A673 (cell line): ENCODE data around the gene PRELID2. TPM values are rescaled to one million over a fixed set of nuclear protein-coding genes. Genes with fewer than 3 reads are reported as not detected.

Experiments used
- BruUV-seq: library from RNA; stranded (reverse); fragments of 400-500 nt; replicated peaks from 2 replicates; lab custom pipeline; 2021; lab: Mats Ljungman, UMichigan
- CTCF ChIA-PET: fragments of 300-600 bp; sonication (Branson Sonifier 250); formaldehyde crosslinking; loops from one replicate; lab custom pipeline; 2022; ENCODE audit warnings: antibody characterized with exemption; lab: Charles Lee
- POLR2A ChIA-PET: fragments of 300-600 bp; sonication (Branson Sonifier 250); formaldehyde crosslinking; loops from one replicate; lab custom pipeline; 2022; ENCODE audit warnings: antibody characterized with exemption; ENCODE audit not compliant: low non-redundant PET; lab: Charles Lee
- DNase-seq: peaks from one replicate; pipeline ENCODE4 v3.0.0-alpha.2; 2015; ENCODE audit warnings: low spot score
- H3K27ac ChIP-seq: fragments of 200-600 bp; sonication (generic); 2 replicates; pipeline ENCODE4 v1.5.1; 2016; ENCODE audit warnings: mixed run types, low read depth, mild to moderate bottlenecking, mixed read lengths, antibody characterized with exemption, low read length; ENCODE audit not compliant: poor library complexity, severe bottlenecking
- H3K27me3 ChIP-seq: fragments of 200-600 bp; sonication (generic); replicated peaks from 2 replicates; pipeline ENCODE4 v1.6.1; 2017; ENCODE audit warnings: mixed run types, low read depth, mild to moderate bottlenecking, mixed read lengths, antibody characterized with exemption, low read length; ENCODE audit not compliant: insufficient read depth, poor library complexity
- H3K36me3 ChIP-seq: fragments of 200-600 bp; sonication (generic); 2 replicates; pipeline ENCODE4 v1.6.1; 2016; ENCODE audit warnings: mixed run types, mild to moderate bottlenecking, mixed read lengths, antibody characterized with exemption, low read length; ENCODE audit not compliant: insufficient read depth, poor library complexity, severe bottlenecking
- H3K4me1 ChIP-seq: fragments of 200-600 bp; sonication (generic); 2 replicates; pipeline ENCODE4 v1.6.1; 2017; ENCODE audit warnings: mixed run types, mild to moderate bottlenecking, mixed read lengths, antibody characterized with exemption, low read length; ENCODE audit not compliant: insufficient read depth, poor library complexity, severe bottlenecking
- H3K4me3 ChIP-seq: fragments of 200-600 bp; sonication (generic); 2 replicates; pipeline ENCODE4 v1.5.1; 2016; ENCODE audit warnings: low read depth, mixed run types, mild to moderate bottlenecking, mixed read lengths, low read length; ENCODE audit not compliant: poor library complexity, severe bottlenecking
- H3K9me3 ChIP-seq: fragments of 200-600 bp; sonication (generic); 2 replicates; pipeline ENCODE4 v1.6.1; 2016; ENCODE audit warnings: mixed run types, low read depth, mild to moderate bottlenecking, mixed read lengths, antibody characterized with exemption, low read length; ENCODE audit not compliant: poor library complexity, severe bottlenecking
- CTCF ChIP-seq: fragments of 300-800, 200-600 bp; sonication (generic); conservative IDR thresholded peaks from 2 replicates; pipeline ENCODE4 v1.5.1; 2017; ENCODE audit warnings: low read depth, mild to moderate bottlenecking, antibody characterized with exemption, low read length, moderate library complexity, mixed read lengths
- EZH2 ChIP-seq: fragments of 200-600 bp; sonication (generic); IDR thresholded peaks from 2 replicates; pipeline ENCODE4 v1.6.1; 2017; ENCODE audit warnings: borderline replicate concordance, low read depth, mild to moderate bottlenecking, mixed read lengths, antibody characterized with exemption, low read length; ENCODE audit not compliant: poor library complexity, severe bottlenecking
- intact Hi-C: fragments of 100-400 bp; cut with micrococcal nuclease; formaldehyde crosslinking; loops from one replicate; pipeline ENCODE4 v1.10.0; 2022; ENCODE audit not compliant: unreplicated experiment
- total RNA-seq: library from RNA; stranded (reverse); gene quantifications from 2 replicates; pipeline ENCODE4 v1.2.3, GENCODE V29; 2021

The PRELID2 gene
- total RNA-seq, 1 experiment from 2014 or later: 50.2 TPM

GRCh38 chr5:145768863-145769262, 66.3 kb downstream of the PRELID2 start:
- no peak for DNase-seq
- CTCF ChIA-PET: no interaction called here
- intact Hi-C loops: no loop called here
- POLR2A ChIA-PET: no interaction called here
- H3K9me3 ChIP-seq: no peaks in the 10 kb centered on the region
- no peak overlapping the region for H3K27ac ChIP-seq
- TF ChIP-seq CTCF (no peak), EZH2 (no peak)
- BruUV-seq: no TSS peak
- no peaks in the 10 kb centered on the region for H3K4me1 ChIP-seq
- H3K4me3 ChIP-seq: no peak overlapping the region
- no peaks in the 10 kb centered on the region for H3K27me3 ChIP-seq
- H3K36me3 ChIP-seq: no peaks in the 10 kb centered on the region

- no peaks in the 10 kb centered on the region for H3K36me3 ChIP-seq
- BruUV-seq: no TSS peak
- no peaks in the 10 kb centered on the region for H3K4me1 ChIP-seq
- DNase-seq: no peak
- intact Hi-C loops: no loop called here
- H3K27ac ChIP-seq: no peak overlapping the region
- H3K27me3 ChIP-seq: no peaks in the 10 kb centered on the region
- no peaks in the 10 kb centered on the region for H3K9me3 ChIP-seq
- POLR2A ChIA-PET: no interaction called here
- CTCF ChIA-PET: no interaction called here
- H3K4me3 ChIP-seq: no peak overlapping the region
- no peak for TF ChIP-seq EZH2
These were observed 70.8 kb downstream of the PRELID2 start for GRCh38 chr5:145764325-145764724.

GRCh38 chr5:145762833-145763232, 72.3 kb downstream of the PRELID2 start:
- TF ChIP-seq EZH2: no peak
- no peak for TF ChIP-seq CTCF
- BruUV-seq: no TSS peak
- intact Hi-C loops: no loop called here
- Histone ChIP-seq H3K27me3 (no peaks in the 10 kb centered on the region), H3K9me3 (no peaks in the 10 kb centered on the region), H3K4me1 (no peaks in the 10 kb centered on the region), H3K27ac (no peak overlapping the region), H3K4me3 (no peak overlapping the region), H3K36me3 (no peaks in the 10 kb centered on the region)
- no peak for DNase-seq
- CTCF ChIA-PET: no interaction called here
- POLR2A ChIA-PET: no interaction called here

- CTCF ChIA-PET: no interaction called here
These were observed 73.9 kb downstream of the PRELID2 start for GRCh38 chr5:145761254-145761653.

More at GRCh38 chr5:145761254-145761653, 73.9 kb downstream of the PRELID2 start:
- no peak for DNase-seq
- Histone ChIP-seq H3K9me3 (no peaks in the 10 kb centered on the region), H3K27me3 (no peaks in the 10 kb centered on the region), H3K27ac (no peak overlapping the region), H3K4me3 (no peak overlapping the region), H3K36me3 (no peaks in the 10 kb centered on the region), H3K4me1 (no peaks in the 10 kb centered on the region)
- no TSS peak for BruUV-seq
- POLR2A ChIA-PET: no interaction called here
- TF ChIP-seq EZH2 (no peak), CTCF (no peak)
- intact Hi-C loops: no loop called here
